ENCODE results near the gene JPT1. TPM values are rescaled to one million over a fixed set of nuclear protein-coding genes. Genes with fewer than 3 reads are reported as not detected.

The JPT1 gene
- total and polyA plus RNA-seq, 2 donors (not counting 3 experiments of a cell fraction or from before 2014, with no cell fraction given): 212 to 352 TPM

DNA sequence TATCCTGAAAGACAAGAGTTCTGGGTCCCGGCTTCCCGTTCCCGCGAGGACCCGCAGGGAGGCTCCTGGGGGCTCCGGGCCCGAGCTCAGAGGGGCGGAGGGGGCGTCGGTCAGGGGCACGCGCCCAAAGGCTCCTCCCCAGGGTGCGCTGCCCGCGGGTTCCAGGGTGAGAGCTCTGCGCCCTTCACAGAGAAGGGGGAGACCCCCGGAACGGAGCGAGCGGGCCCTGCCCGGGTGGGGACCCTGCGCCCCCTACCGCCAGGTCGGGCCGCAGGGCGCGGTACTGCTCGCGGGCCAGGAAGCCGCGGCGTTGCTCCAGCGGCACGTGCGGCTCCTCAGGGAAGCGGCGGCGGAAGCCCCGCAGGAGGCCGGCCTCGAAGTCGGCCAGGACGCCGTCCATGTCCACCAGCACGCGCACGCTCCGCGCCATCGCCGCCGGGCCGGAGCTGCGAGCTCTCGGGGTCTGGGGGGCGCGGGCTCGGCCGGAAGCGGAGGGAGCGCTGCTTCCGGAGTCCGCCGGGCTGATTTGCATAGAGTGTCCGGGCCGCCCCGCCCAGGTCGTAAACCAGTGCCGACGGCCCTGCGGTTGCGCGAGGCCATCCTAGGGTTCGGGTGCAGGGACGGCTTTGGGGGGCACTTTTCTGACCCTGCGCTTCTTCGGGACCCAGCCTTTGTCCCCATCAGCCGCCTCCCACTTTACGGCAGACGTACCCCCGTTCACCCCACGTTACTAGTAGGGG is 22.9 kb downstream of the JPT1 start, which contains the start of gene NT5C:
Gene NT5C (minus strand): TSS at position 465 of the 740 bp plus-strand sequence. CDS start 35 bp downstream, at position 430.
- CTCF ChIA-PET: interaction anchor here (0.6 to 8.8 kb wide), 18 partner anchors 8 to 170 kb away, joined by 3 to 138 read pairs (median 6); partner anchors contain the start of genes MRPL58 and SUMO2
- FAIRE-seq: no peak
- BruUV-seq (replicated peaks): no TSS peak
- dilution Hi-C loops (cut with MboI; ENCODE audit: extremely low pct_ligation_motif_present, low sequenced_read_pairs): no loop called here
- no peaks in the 10 kb centered on the region for H4K20me1 ChIP-seq (replicated peaks; ENCODE audit: control insufficient read depth, extremely low read depth, insufficient read depth, low read length)
- no peaks in the 10 kb centered on the region for H3K9me1 ChIP-seq (replicated peaks; ENCODE audit: control insufficient read depth, extremely low read depth, insufficient read depth, low read length)
- peak within 1 kb of the TSS; percentile 47 to 53 (median 50) for H3K4me3 ChIP-seq (replicated peaks in 1 of 3; ENCODE audit: insufficient read depth in 1 of 3, low read depth in 1 of 3, low read length in 3 of 3)
- TF ChIP-seq MYC (IDR thresholded peaks at IDR 0.05; ENCODE audit: low read depth, low read length): peak; percentile 28
- no peak for TF ChIP-seq FOS (IDR thresholded peaks at IDR 0.05; ENCODE audit: borderline replicate concordance, insufficient read depth, low read length)
- no peak for TF ChIP-seq EZH2 (IDR thresholded peaks at IDR 0.05; ENCODE audit: borderline replicate concordance, low read depth, low read length, severe bottlenecking)
- TF ChIP-seq, protein P1, sequence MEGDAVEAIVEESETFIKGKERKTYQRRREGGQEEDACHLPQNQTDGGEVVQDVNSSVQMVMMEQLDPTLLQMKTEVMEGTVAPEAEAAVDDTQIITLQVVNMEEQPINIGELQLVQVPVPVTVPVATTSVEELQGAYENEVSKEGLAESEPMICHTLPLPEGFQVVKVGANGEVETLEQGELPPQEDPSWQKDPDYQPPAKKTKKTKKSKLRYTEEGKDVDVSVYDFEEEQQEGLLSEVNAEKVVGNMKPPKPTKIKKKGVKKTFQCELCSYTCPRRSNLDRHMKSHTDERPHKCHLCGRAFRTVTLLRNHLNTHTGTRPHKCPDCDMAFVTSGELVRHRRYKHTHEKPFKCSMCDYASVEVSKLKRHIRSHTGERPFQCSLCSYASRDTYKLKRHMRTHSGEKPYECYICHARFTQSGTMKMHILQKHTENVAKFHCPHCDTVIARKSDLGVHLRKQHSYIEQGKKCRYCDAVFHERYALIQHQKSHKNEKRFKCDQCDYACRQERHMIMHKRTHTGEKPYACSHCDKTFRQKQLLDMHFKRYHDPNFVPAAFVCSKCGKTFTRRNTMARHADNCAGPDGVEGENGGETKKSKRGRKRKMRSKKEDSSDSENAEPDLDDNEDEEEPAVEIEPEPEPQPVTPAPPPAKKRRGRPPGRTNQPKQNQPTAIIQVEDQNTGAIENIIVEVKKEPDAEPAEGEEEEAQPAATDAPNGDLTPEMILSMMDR (IDR thresholded peaks at IDR 0.05; ENCODE audit: extremely low read depth in 1 of 2, insufficient read depth in 1 of 2, low read depth in 1 of 2, low read length in 2 of 2): peak; percentile 72
- TF ChIP-seq POLR2A (IDR thresholded peaks at IDR 0.05; ENCODE audit: low read depth, low read length): peak; percentile 83
- TF ChIP-seq POLR2AphosphoS5 (IDR thresholded peaks at IDR 0.05; ENCODE audit: insufficient read depth, low read depth, low read length): peak; percentile 99
- TF ChIP-seq, protein P2, sequence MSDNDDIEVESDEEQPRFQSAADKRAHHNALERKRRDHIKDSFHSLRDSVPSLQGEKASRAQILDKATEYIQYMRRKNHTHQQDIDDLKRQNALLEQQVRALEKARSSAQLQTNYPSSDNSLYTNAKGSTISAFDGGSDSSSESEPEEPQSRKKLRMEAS (IDR thresholded peaks at IDR 0.05; ENCODE audit: insufficient read depth, insufficient read length): peak; percentile 90
- peaks cover 2% of the 10 kb centered on the region for H3K79me2 ChIP-seq (ENCODE audit: control insufficient read depth, insufficient read depth, low read length)
- H3K36me3 ChIP-seq (ENCODE audit: control insufficient read depth in 2 of 2, extremely low read depth in 1 of 2, insufficient read depth in 2 of 2, low read length in 2 of 2): peaks cover 5 to 15% of the 10 kb centered on the region in 2 experiments
- POLR2A ChIA-PET: interaction anchor here (1.4 kb wide), 1 partner anchor 17 kb away, joined by 5 read pairs; no protein-coding TSS in a partner anchor
- DNase-seq (ENCODE audit: low read depth, low spot score): peak; percentile 73
- H3K27ac ChIP-seq (ENCODE audit: insufficient read depth, low read depth, low read length): peak within 1 kb of the TSS; percentile 51
- peak within 1 kb of the TSS; percentile 65 for H3K9ac ChIP-seq (replicated peaks; ENCODE audit: extremely low read depth, insufficient read depth, low read length)
- peaks cover 9% of the 10 kb centered on the region for H3K4me1 ChIP-seq (ENCODE audit: control insufficient read depth, extremely low read depth, insufficient read depth, low read length)
- peak within 1 kb of the TSS; percentile 67 for H3K4me2 ChIP-seq (ENCODE audit: insufficient read depth, low read length)
- intact Hi-C loops (cut with micrococcal nuclease): loop anchor here (1.0 to 2.0 kb wide), 4 partner anchors 17 to 170 kb away; partner anchors contain the start of genes JPT1 and SUMO2
- H3K9me3 ChIP-seq (replicated peaks; ENCODE audit: control insufficient read depth, insufficient read depth, low read length): no peaks in the 10 kb centered on the region
- peak within 1 kb of the TSS; percentile 68 for H2AFZ ChIP-seq (ENCODE audit: low read depth, low read length)
- H3K27me3 ChIP-seq (ENCODE audit: control insufficient read depth in 2 of 2, insufficient read depth in 2 of 2, low read length in 2 of 2): no peaks in the 10 kb centered on the region
